ENCODE measurements around the gene C22orf39.

GRCh38 chr22:19453718-19454117, 6.2 kb upstream of the C22orf39 start:
- no peak for TF ChIP-seq CTCF (IDR thresholded peaks at IDR 0.05; ENCODE audit: borderline replicate concordance, extremely low read depth, low read length, poor library complexity, severe bottlenecking)
- TF ChIP-seq EZH2 (IDR thresholded peaks at IDR 0.05; ENCODE audit: borderline replicate concordance, low read depth, low read length, severe bottlenecking) = no peak
